H9 (cell line): ENCODE results near the gene SUPT5H. TPM values are rescaled to one million over a fixed set of nuclear protein-coding genes. Genes with fewer than 3 reads are reported as not detected.

Source experiments
- DNase-seq: peaks from one replicate; pipeline ENCODE4 v3.0.0-alpha.2; 2017
- H2AFZ ChIP-seq: one replicate; pipeline ENCODE4 v1.6.1; 2013; ENCODE audit warnings: mild to moderate bottlenecking, low read length, control low read depth, moderate library complexity
- H2AK5ac ChIP-seq: 2 replicates; pipeline ENCODE4 v1.6.1; 2013; ENCODE audit warnings: low read length, control low read depth, mixed read lengths; ENCODE audit not compliant: insufficient read length
- H2BK120ac ChIP-seq: one replicate; pipeline ENCODE4 v1.6.1; 2013; ENCODE audit warnings: low read depth, mild to moderate bottlenecking, low read length, control low read depth, inconsistent platforms; ENCODE audit not compliant: poor library complexity, severe bottlenecking
- H2BK12ac ChIP-seq: 2 replicates; pipeline ENCODE4 v1.6.1; 2013; ENCODE audit warnings: low read length, control low read depth, mixed read lengths, low read depth; ENCODE audit not compliant: insufficient read length
- H2BK15ac ChIP-seq: 2 replicates; pipeline ENCODE4 v1.6.1; 2013; ENCODE audit warnings: low read depth, low read length, control low read depth
- H2BK20ac ChIP-seq: one replicate; pipeline ENCODE4 v1.6.1; 2013; ENCODE audit warnings: low read depth, mild to moderate bottlenecking, low read length, control low read depth, inconsistent platforms; ENCODE audit not compliant: poor library complexity, severe bottlenecking
- H2BK5ac ChIP-seq: 2 replicates; pipeline ENCODE4 v1.6.1; 2013; ENCODE audit warnings: low read length, control low read depth, mixed read lengths; ENCODE audit not compliant: insufficient read length
- H3K14ac ChIP-seq: 2 replicates; pipeline ENCODE4 v1.6.1; 2013; ENCODE audit warnings: low read length, control low read depth; ENCODE audit not compliant: insufficient read depth
- H3K18ac ChIP-seq: 2 replicates; pipeline ENCODE4 v1.6.1; 2013; ENCODE audit warnings: low read depth, mild to moderate bottlenecking, mixed read lengths, low read length, control low read depth; ENCODE audit not compliant: insufficient read length
- H3K23ac ChIP-seq: 2 replicates; pipeline ENCODE4 v1.6.1; 2013; ENCODE audit warnings: low read length, control low read depth, mixed read lengths, low read depth; ENCODE audit not compliant: insufficient read length
- H3K23me2 ChIP-seq: 2 replicates; pipeline ENCODE4 v1.6.1; 2013; ENCODE audit warnings: low read depth, mild to moderate bottlenecking, mixed read lengths, low read length, control low read depth; ENCODE audit not compliant: insufficient read length, poor library complexity, severe bottlenecking
- H3K27ac ChIP-seq: 2 replicates; pipeline ENCODE4 v1.5.1; 2013; ENCODE audit warnings: low read length, control low read depth, mixed read lengths, low read depth; ENCODE audit not compliant: insufficient read length
- H3K27me3 ChIP-seq: 2 replicates; pipeline ENCODE4 v1.6.1; 2013; ENCODE audit warnings: low read length, control low read depth, inconsistent platforms; ENCODE audit not compliant: insufficient read depth
- H3K4ac ChIP-seq: 2 replicates; pipeline ENCODE4 v1.6.1; 2013; ENCODE audit warnings: low read depth, mild to moderate bottlenecking, control low read depth, inconsistent platforms, low read length, moderate library complexity
- H3K4me1 ChIP-seq: 2 replicates; pipeline ENCODE4 v1.6.1; 2013; ENCODE audit warnings: low read length, control low read depth, inconsistent platforms; ENCODE audit not compliant: insufficient read depth
- H3K4me2 ChIP-seq: 2 replicates; pipeline ENCODE4 v1.6.1; 2013; ENCODE audit warnings: low read length, control low read depth, mixed read lengths; ENCODE audit not compliant: insufficient read length, insufficient read depth
- H3K56ac ChIP-seq: 2 replicates; pipeline ENCODE4 v1.6.1; 2013; ENCODE audit warnings: low read depth, mild to moderate bottlenecking, mixed read lengths, low read length, control low read depth; ENCODE audit not compliant: insufficient read length
- H3K79me1 ChIP-seq: 2 replicates; pipeline ENCODE4 v1.6.1; 2013; ENCODE audit warnings: low read depth, mild to moderate bottlenecking, moderate library complexity, low read length, control low read depth, inconsistent platforms; ENCODE audit not compliant: insufficient read depth, poor library complexity, severe bottlenecking
- H3K79me2 ChIP-seq: 2 replicates; pipeline ENCODE4 v1.6.1; 2013; ENCODE audit warnings: low read length, control low read depth, inconsistent platforms; ENCODE audit not compliant: insufficient read depth
- H3K9ac ChIP-seq: 2 replicates; pipeline ENCODE4 v1.6.1; 2013; ENCODE audit warnings: low read length, control low read depth, mixed read lengths; ENCODE audit not compliant: insufficient read length; ENCODE audit errors: extremely low read depth
- H3K9me3 ChIP-seq: one replicate; pipeline ENCODE4 v1.6.1; 2013; ENCODE audit warnings: low read depth, low read length, inconsistent platforms; ENCODE audit not compliant: control insufficient read depth
- H3T11ph ChIP-seq: one replicate; pipeline ENCODE4 v1.6.1; 2013; ENCODE audit warnings: mild to moderate bottlenecking, low read length, control low read depth, inconsistent platforms
- H4K20me1 ChIP-seq: one replicate; pipeline ENCODE4 v1.6.1; 2013; ENCODE audit not compliant: control insufficient read depth, insufficient read length, insufficient read depth
- H4K5ac ChIP-seq: 2 replicates; pipeline ENCODE4 v1.6.1; 2013; ENCODE audit warnings: low read depth, mild to moderate bottlenecking, mixed read lengths, low read length, control low read depth; ENCODE audit not compliant: insufficient read length
- H4K8ac ChIP-seq: replicated peaks from 2 replicates; pipeline ENCODE4 v1.6.1; 2013; ENCODE audit warnings: low read length, control low read depth, mixed read lengths, low read depth; ENCODE audit not compliant: insufficient read length
- H4K91ac ChIP-seq: 2 replicates; pipeline ENCODE4 v1.6.1; 2013; ENCODE audit warnings: low read depth, mild to moderate bottlenecking, moderate library complexity, mixed read lengths, low read length, control low read depth; ENCODE audit not compliant: insufficient read length
- H3K27ac Mint-ChIP-seq, 3 experiments: 2 replicates in 2 of 3; 3 replicates in 1 of 3; pipeline ENCODE4 v1.8.0; 2020 to 2021; ENCODE audit warnings: mixed read lengths in 3 of 3, mild to moderate bottlenecking in 1 of 3, moderate library complexity in 1 of 3
- H3K27me3 Mint-ChIP-seq: 2 replicates; pipeline ENCODE4 v1.8.0; 2021; ENCODE audit warnings: low read depth, mild to moderate bottlenecking, moderate library complexity, mixed read lengths
- H3K36me3 Mint-ChIP-seq, 3 experiments: 2 replicates in 2 of 3; 3 replicates in 1 of 3; pipeline ENCODE4 v1.8.0; 2020 to 2021; ENCODE audit warnings: low read depth in 3 of 3, mixed read lengths in 3 of 3; ENCODE audit not compliant: insufficient read depth in 1 of 3
- H3K4me1 Mint-ChIP-seq, 2 experiments: 2 replicates each; pipeline ENCODE4 v1.8.0; 2020; ENCODE audit warnings: mixed read lengths in 2 of 2
- H3K4me3 Mint-ChIP-seq, 2 experiments: 2 replicates in 1 of 2; 3 replicates in 1 of 2; pipeline ENCODE4 v1.8.0; 2020 to 2021; ENCODE audit warnings: mild to moderate bottlenecking in 2 of 2, mixed read lengths in 2 of 2, moderate library complexity in 1 of 2
- H3K9me3 Mint-ChIP-seq, 2 experiments: 2 replicates in 1 of 2; 3 replicates in 1 of 2; pipeline ENCODE4 v1.8.0; 2020; ENCODE audit warnings: mild to moderate bottlenecking in 2 of 2, mixed read lengths in 2 of 2, moderate library complexity in 1 of 2
- WGBS: extraction: QIAGEN DNeasy Blood & Tissue Kit; methylation state at CpG from one replicate; pipeline ENCODE4 v1.1.7; 2013; ENCODE audit warnings: missing lambda C conversion rate, low lambda C conversion rate, mixed read lengths; ENCODE audit not compliant: insufficient read length; ENCODE audit errors: extremely low coverage; 5-methylcytosine and 5-hydroxymethylcytosine counted together
- total RNA-seq: library from RNA; stranded (reverse); gene quantifications from 2 replicates; pipeline ENCODE4 v1.2.1, GENCODE V29; 2021
- TF ChIP-seq, protein P1 (sequence below): fragments of 200-600 bp; sonication (generic); conservative IDR thresholded peaks from 3 replicates; pipeline ENCODE4 v1.8.0; 2021; ENCODE audit warnings: antibody characterized with exemption, mild to moderate bottlenecking

SUPT5H gene
- total RNA-seq, 1 experiment from 2014 or later = 145 TPM

- H3K36me3 Mint-ChIP-seq = peaks cover 17 to 31% (median 31%) of the 10 kb centered on the region in 3 experiments; a peak in 6 of 7 replicates
- Histone ChIP-seq H3K27ac (no peak overlapping the region), H2BK15ac (no peak overlapping the region), H3K9ac (no peak overlapping the region), H2AK5ac (no peak overlapping the region), H2BK12ac (no peak overlapping the region), H3K79me1 (no peaks in the 10 kb centered on the region), H4K8ac (no peak overlapping the region), H3K27me3 (no peaks in the 10 kb centered on the region), H2BK120ac (no peak overlapping the region), H3K9me3 (no peaks in the 10 kb centered on the region), H3K4me2 (no peak overlapping the region), H3K23ac (no peak overlapping the region), H2BK20ac (no peak overlapping the region), H3K4ac (no peak overlapping the region; the same call in 1 of the 2 replicates), H2AFZ (no peak overlapping the region), H3K23me2 (peaks cover 7% of the 10 kb centered on the region), H4K91ac (no peak overlapping the region), H3T11ph (no peak overlapping the region), H3K18ac (no peak overlapping the region), H4K20me1 (no peaks in the 10 kb centered on the region), H4K5ac (no peak overlapping the region), H3K56ac (no peak overlapping the region), H3K14ac (no peak overlapping the region), H3K4me1 (peaks cover 4% of the 10 kb centered on the region; the same call in 1 of the 2 replicates), H3K79me2 (no peaks in the 10 kb centered on the region), H2BK5ac (no peak overlapping the region)
- H3K27me3 Mint-ChIP-seq = no peaks in the 10 kb centered on the region; the same call in 1 of the 2 replicates
- no CpG with 5 or more reads among the region's 11 CpGs for whole genome bisulfite sequencing
- DNase-seq = no peak
- H3K9me3 Mint-ChIP-seq = no peaks in the 10 kb centered on the region; a peak in 2 of 5 replicates
- H3K27ac Mint-ChIP-seq = no peak overlapping the region; a peak in 1 of 7 replicates
- H3K4me3 Mint-ChIP-seq = no peak overlapping the region; a peak in 1 of 5 replicates
- peaks cover 22% of the 10 kb centered on the region in 2 experiments for H3K4me1 Mint-ChIP-seq
- TF ChIP-seq, protein P1, sequence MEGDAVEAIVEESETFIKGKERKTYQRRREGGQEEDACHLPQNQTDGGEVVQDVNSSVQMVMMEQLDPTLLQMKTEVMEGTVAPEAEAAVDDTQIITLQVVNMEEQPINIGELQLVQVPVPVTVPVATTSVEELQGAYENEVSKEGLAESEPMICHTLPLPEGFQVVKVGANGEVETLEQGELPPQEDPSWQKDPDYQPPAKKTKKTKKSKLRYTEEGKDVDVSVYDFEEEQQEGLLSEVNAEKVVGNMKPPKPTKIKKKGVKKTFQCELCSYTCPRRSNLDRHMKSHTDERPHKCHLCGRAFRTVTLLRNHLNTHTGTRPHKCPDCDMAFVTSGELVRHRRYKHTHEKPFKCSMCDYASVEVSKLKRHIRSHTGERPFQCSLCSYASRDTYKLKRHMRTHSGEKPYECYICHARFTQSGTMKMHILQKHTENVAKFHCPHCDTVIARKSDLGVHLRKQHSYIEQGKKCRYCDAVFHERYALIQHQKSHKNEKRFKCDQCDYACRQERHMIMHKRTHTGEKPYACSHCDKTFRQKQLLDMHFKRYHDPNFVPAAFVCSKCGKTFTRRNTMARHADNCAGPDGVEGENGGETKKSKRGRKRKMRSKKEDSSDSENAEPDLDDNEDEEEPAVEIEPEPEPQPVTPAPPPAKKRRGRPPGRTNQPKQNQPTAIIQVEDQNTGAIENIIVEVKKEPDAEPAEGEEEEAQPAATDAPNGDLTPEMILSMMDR = no peak
Observed at GRCh38 chr19:39398297-39398864, 47.0 kb upstream of the SUPT5H start.
